ENCODE results near the gene AMMECR1.
"Not testable (repeated sequence)": the region's sequence is repeated elsewhere in the genome, so short reads cannot be mapped to it uniquely, and the experiment has no call there.

The AMMECR1 gene

GRCh38 chrX:110170029-110170428, 147.9 kb downstream of the AMMECR1 start:
- Histone ChIP-seq H3K27me3 (ENCODE audit: control insufficient read depth, insufficient read depth, low read length) (peaks cover 5% of the 10 kb centered on the region), H3K4me1 (ENCODE audit: control insufficient read depth, insufficient read depth, low read length) (no peaks in the 10 kb centered on the region), H3K27ac (ENCODE audit: low read depth, low read length) (no peak overlapping the region), H3K36me3 (ENCODE audit: control insufficient read depth, insufficient read depth, low read length) (no peaks in the 10 kb centered on the region), H3K9ac (ENCODE audit: low read length) (no peak overlapping the region), H3K4me3 (ENCODE audit: low read length) (no peak overlapping the region)

DNA sequence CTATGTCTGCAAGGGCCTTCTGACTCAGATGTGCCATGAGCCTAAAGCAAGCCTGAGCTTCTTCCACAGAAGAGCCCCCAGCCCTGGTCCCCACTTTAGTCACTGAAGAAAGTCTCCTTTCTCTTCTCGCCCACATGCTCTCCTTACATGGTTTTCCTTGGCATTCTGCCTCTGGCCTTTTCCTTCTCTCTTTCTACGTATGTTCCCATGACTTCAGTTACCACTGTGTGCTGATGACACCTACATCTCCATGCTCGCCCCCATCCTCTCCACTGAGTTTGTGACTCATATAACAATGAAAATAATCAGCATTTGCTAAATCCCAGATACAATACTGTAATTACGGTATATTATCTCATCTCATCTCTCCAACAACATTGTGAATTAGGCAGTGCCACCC, 149.3 kb downstream of the AMMECR1 start:
- Histone ChIP-seq H3K4me1 (ENCODE audit: control insufficient read depth, insufficient read depth, low read length) (no peaks in the 10 kb centered on the region), H3K27ac (ENCODE audit: low read depth, low read length) (no peak overlapping the region), H3K36me3 (ENCODE audit: control insufficient read depth, insufficient read depth, low read length) (no peaks in the 10 kb centered on the region), H3K4me3 (ENCODE audit: low read length) (no peak overlapping the region), H3K27me3 (ENCODE audit: control insufficient read depth, insufficient read depth, low read length) (peaks cover 5% of the 10 kb centered on the region), H3K9ac (ENCODE audit: low read length) (no peak overlapping the region)

DNA sequence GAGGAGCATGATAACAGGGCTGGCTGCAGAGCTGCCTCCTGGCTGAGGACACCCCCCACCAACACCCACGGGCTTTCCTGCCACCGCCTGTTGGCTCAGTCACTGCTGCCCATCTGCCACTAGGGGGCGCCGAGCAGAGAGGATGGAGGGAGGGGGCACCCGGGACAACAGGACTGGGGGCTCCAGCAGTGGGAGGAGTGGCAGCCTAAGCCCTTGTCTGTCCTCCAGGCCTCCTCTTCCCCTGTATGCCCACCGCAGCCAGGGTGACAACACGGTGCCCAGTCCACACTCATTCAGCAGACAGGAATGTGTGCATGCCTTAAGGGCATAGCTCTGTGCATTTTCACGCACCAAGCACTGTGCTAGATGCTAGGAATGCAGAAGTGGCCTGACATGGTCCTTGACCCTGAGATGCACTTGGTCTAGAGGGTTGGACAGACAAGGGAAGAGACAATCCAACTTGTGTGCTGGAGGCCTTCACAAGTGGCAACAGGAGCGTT, 149.9 kb downstream of the AMMECR1 start:
- Histone ChIP-seq H3K36me3 (ENCODE audit: control insufficient read depth, insufficient read depth, low read length) (no peaks in the 10 kb centered on the region), H3K27ac (ENCODE audit: low read depth, low read length) (no peak overlapping the region), H3K27me3 (ENCODE audit: control insufficient read depth, insufficient read depth, low read length) (peaks cover 5% of the 10 kb centered on the region)

DNA sequence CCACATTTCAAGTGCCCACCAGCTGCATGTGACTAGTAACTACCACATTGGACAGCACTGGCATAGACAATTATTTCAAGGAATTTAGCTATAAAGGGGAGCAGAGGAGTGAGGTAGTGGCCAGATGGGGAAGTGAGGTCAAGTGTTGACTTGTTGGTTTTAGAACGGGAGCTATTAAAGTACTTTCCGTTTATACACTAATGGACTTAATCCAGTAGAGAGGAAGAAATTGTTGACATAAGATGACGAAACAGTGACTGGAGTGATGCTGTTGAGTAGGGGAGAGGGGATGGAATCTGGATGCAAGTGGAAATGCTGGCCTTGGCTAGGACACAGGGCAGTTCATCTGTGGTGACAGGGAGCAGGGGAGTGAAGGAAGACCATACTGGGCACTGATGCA, 154.4 kb downstream of the AMMECR1 start:
- H3K27ac ChIP-seq (ENCODE audit: low read depth, low read length) = no peak overlapping the region
- no peak overlapping the region for H3K9ac ChIP-seq (ENCODE audit: low read length)
- no peaks in the 10 kb centered on the region for H3K4me1 ChIP-seq (ENCODE audit: control insufficient read depth, insufficient read depth, low read length)
- H3K36me3 ChIP-seq (ENCODE audit: control insufficient read depth, insufficient read depth, low read length) = no peaks in the 10 kb centered on the region
- H3K27me3 ChIP-seq (ENCODE audit: control insufficient read depth, insufficient read depth, low read length) = peaks cover 5% of the 10 kb centered on the region
- H3K4me3 ChIP-seq (ENCODE audit: low read length) = no peak overlapping the region

More for the DNA sequence above, 149.9 kb downstream of the AMMECR1 start:
- Histone ChIP-seq H3K4me3 (ENCODE audit: low read length) (no peak overlapping the region), H3K4me1 (ENCODE audit: control insufficient read depth, insufficient read depth, low read length) (no peaks in the 10 kb centered on the region), H3K9ac (ENCODE audit: low read length) (no peak overlapping the region)

DNA sequence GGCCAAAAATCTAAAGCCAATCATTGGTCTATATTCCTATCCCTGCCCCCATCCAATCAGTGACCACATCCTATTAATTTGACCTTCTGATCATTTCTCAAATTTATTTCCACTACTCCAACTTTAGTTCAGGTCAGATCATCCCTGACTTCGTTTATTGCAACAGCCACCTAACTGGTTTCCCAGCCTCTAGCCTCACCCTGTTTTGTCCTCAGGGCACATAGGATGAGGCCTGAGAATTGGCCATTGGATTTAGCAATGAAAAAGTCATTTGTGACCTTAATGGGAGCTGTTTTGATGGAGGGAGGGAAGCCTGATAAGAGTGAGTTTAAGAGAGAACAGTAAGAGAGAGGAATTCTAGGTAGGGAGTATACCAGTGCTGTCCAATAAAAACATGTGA, 155.0 kb downstream of the AMMECR1 start:
- Histone ChIP-seq H3K9ac (ENCODE audit: low read length) (no peak overlapping the region), H3K27ac (ENCODE audit: low read depth, low read length) (no peak overlapping the region), H3K36me3 (ENCODE audit: control insufficient read depth, insufficient read depth, low read length) (no peaks in the 10 kb centered on the region), H3K27me3 (ENCODE audit: control insufficient read depth, insufficient read depth, low read length) (peaks cover 4% of the 10 kb centered on the region), H3K4me1 (ENCODE audit: control insufficient read depth, insufficient read depth, low read length) (no peaks in the 10 kb centered on the region), H3K4me3 (ENCODE audit: low read length) (no peak overlapping the region)

DNA sequence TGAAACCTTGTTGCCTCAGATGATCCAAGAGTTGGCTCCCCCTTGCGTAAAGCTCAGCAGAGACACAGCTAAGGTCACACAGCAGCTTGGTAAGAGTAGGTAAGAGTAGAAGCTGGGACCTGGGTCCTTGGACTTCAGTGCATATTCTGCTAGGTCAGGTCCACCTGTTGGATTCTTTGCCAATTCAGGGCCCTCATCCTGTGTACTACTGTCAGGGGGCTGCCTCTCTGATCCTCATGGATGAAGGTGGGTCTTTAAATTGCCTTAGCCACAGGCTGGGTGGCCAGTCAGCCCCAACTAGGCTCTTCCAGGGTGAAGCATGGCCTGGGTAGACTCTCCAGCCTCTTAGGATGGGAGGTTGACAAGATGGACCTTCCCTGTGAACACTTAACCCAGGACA, 155.8 kb downstream of the AMMECR1 start:
- no peaks in the 10 kb centered on the region for H3K4me1 ChIP-seq (ENCODE audit: control insufficient read depth, insufficient read depth, low read length)
- no peaks in the 10 kb centered on the region for H3K27me3 ChIP-seq (ENCODE audit: control insufficient read depth, insufficient read depth, low read length)
- no peak overlapping the region for H3K27ac ChIP-seq (ENCODE audit: low read depth, low read length)
- H3K4me3 ChIP-seq (ENCODE audit: low read length) = no peak overlapping the region
- H3K9ac ChIP-seq (ENCODE audit: low read length) = no peak overlapping the region
- H3K36me3 ChIP-seq (ENCODE audit: control insufficient read depth, insufficient read depth, low read length) = no peaks in the 10 kb centered on the region

GRCh38 chrX:110161361-110161686, 156.6 kb downstream of the AMMECR1 start:
- Histone ChIP-seq H3K27ac (ENCODE audit: low read depth, low read length) (no peak overlapping the region), H3K4me1 (ENCODE audit: control insufficient read depth, insufficient read depth, low read length) (no peaks in the 10 kb centered on the region), H3K9ac (ENCODE audit: low read length) (no peak overlapping the region), H3K36me3 (ENCODE audit: control insufficient read depth, insufficient read depth, low read length) (no peaks in the 10 kb centered on the region), H3K27me3 (ENCODE audit: control insufficient read depth, insufficient read depth, low read length) (no peaks in the 10 kb centered on the region), H3K4me3 (ENCODE audit: low read length) (no peak overlapping the region)

GRCh38 chrX:110159865-110160264, 158.0 kb downstream of the AMMECR1 start:
- no peak overlapping the region for H3K27ac ChIP-seq (ENCODE audit: low read depth, low read length)
- no peak overlapping the region for H3K9ac ChIP-seq (ENCODE audit: low read length)
- H3K36me3 ChIP-seq (ENCODE audit: control insufficient read depth, insufficient read depth, low read length) = no peaks in the 10 kb centered on the region
- no peaks in the 10 kb centered on the region for H3K27me3 ChIP-seq (ENCODE audit: control insufficient read depth, insufficient read depth, low read length)
- no peak overlapping the region for H3K4me3 ChIP-seq (ENCODE audit: low read length)
- H3K4me1 ChIP-seq (ENCODE audit: control insufficient read depth, insufficient read depth, low read length) = no peaks in the 10 kb centered on the region

GRCh38 chrX:110159235-110159634, 158.7 kb downstream of the AMMECR1 start:
- Histone ChIP-seq H3K36me3 (ENCODE audit: control insufficient read depth, insufficient read depth, low read length) (no peaks in the 10 kb centered on the region), H3K27me3 (ENCODE audit: control insufficient read depth, insufficient read depth, low read length) (no peaks in the 10 kb centered on the region), H3K9ac (ENCODE audit: low read length) (no peak overlapping the region), H3K27ac (ENCODE audit: low read depth, low read length) (no peak overlapping the region), H3K4me1 (ENCODE audit: control insufficient read depth, insufficient read depth, low read length) (no peaks in the 10 kb centered on the region), H3K4me3 (ENCODE audit: low read length) (no peak overlapping the region)

DNA sequence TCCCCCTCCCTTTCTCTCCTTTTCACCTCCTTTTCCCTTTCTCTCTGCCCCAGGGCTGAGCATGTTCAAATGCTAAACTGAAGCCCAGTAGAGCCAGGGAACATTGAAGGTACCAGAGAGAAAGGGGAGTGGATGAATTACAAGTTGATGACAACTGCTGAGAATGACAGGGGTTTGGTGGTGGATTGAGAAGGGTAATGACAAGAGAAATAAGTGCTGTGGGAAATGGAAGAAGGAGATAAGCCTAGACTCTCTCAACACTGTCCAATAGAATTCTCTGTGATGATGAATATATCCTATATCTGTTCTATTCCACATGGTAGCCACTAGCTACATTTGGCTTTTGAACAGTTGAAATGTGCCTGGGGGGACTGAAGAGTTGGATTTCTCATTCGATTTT, 160.4 kb downstream of the AMMECR1 start:
- Histone ChIP-seq H3K4me1 (ENCODE audit: control insufficient read depth, insufficient read depth, low read length) (no peaks in the 10 kb centered on the region), H3K36me3 (ENCODE audit: control insufficient read depth, insufficient read depth, low read length) (no peaks in the 10 kb centered on the region), H3K27me3 (ENCODE audit: control insufficient read depth, insufficient read depth, low read length) (no peaks in the 10 kb centered on the region), H3K4me3 (ENCODE audit: low read length) (no peak overlapping the region), H3K27ac (ENCODE audit: low read depth, low read length) (no peak overlapping the region), H3K9ac (ENCODE audit: low read length) (no peak overlapping the region)

- H3K27me3 ChIP-seq (ENCODE audit: control insufficient read depth, insufficient read depth, low read length) = no peaks in the 10 kb centered on the region
- no peak overlapping the region for H3K27ac ChIP-seq (ENCODE audit: low read depth, low read length)
- no peaks in the 10 kb centered on the region for H3K4me1 ChIP-seq (ENCODE audit: control insufficient read depth, insufficient read depth, low read length)
- H3K4me3 ChIP-seq (ENCODE audit: low read length) = no peak overlapping the region
- H3K36me3 ChIP-seq (ENCODE audit: control insufficient read depth, insufficient read depth, low read length) = no peaks in the 10 kb centered on the region
- no peak overlapping the region for H3K9ac ChIP-seq (ENCODE audit: low read length)
These were observed 161.6 kb downstream of the AMMECR1 start for GRCh38 chrX:110156167-110156754.

- no peaks in the 10 kb centered on the region for H3K36me3 ChIP-seq (ENCODE audit: control insufficient read depth, insufficient read depth, low read length)
These were observed 162.1 kb downstream of the AMMECR1 start for GRCh38 chrX:110155759-110156158.

GRCh38 chrX:110154328-110154727, 163.6 kb downstream of the AMMECR1 start:
- H3K36me3 ChIP-seq (ENCODE audit: control insufficient read depth, insufficient read depth, low read length); H3K27me3 ChIP-seq (ENCODE audit: control insufficient read depth, insufficient read depth, low read length); H3K9ac ChIP-seq (ENCODE audit: low read length); H3K4me1 ChIP-seq (ENCODE audit: control insufficient read depth, insufficient read depth, low read length); H3K27ac ChIP-seq (ENCODE audit: low read depth, low read length); H3K4me3 ChIP-seq (ENCODE audit: low read length): not testable (repeated sequence)

More at GRCh38 chrX:110155759-110156158, 162.1 kb downstream of the AMMECR1 start:
- H3K9ac ChIP-seq (ENCODE audit: low read length) = no peak overlapping the region
- no peak overlapping the region for H3K4me3 ChIP-seq (ENCODE audit: low read length)
- no peaks in the 10 kb centered on the region for H3K4me1 ChIP-seq (ENCODE audit: control insufficient read depth, insufficient read depth, low read length)
- no peak overlapping the region for H3K27ac ChIP-seq (ENCODE audit: low read depth, low read length)
- H3K27me3 ChIP-seq (ENCODE audit: control insufficient read depth, insufficient read depth, low read length) = no peaks in the 10 kb centered on the region

Data from rectal smooth muscle tissue (tissue), 1 donor.